LNCAP (cell line): ENCODE measurements around the gene HMGCS2.

ENCODE experiments used
- TF ChIP-seq, protein P1 (sequence below): fragments of 450-650 bp; IDR thresholded peaks from 2 replicates; pipeline ENCODE4 v1.5.1; 2017; ENCODE audit warnings: mild to moderate bottlenecking

Gene HMGCS2

DNA sequence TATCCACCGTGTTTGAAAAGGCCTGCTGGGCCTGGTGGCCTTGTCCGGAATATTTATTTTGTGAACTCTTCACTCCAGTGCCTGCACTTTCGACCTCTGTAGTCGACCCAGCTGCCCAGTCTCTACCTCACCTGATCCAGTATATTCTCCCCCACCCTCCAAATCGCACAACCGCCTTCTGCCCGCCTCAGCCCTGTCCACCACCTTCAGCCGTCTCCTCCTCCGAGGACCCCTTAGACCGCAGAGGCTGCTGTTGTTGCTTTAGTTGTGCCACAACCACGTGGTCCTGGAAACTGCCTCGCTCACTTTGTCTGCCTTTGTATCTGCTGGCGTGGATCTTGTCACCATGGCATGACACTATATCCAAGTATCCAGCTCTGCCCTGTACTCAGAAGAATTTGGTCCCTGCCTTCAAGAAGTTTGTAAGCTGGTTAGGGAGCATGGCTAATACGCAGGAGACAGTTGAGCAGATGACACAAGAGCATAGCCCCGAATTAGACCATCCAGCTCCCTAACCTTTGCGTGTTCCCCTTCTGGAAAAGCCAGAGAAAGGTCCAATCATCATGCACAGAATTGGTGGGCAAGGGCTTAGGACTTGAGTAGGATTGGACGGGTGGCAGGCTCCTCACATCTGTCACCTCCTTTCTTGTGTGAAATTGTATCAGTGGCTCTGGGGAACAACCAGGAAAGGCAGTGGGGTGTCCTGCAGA, 55.5 kb downstream of the HMGCS2 start:
- TF ChIP-seq, protein P1, sequence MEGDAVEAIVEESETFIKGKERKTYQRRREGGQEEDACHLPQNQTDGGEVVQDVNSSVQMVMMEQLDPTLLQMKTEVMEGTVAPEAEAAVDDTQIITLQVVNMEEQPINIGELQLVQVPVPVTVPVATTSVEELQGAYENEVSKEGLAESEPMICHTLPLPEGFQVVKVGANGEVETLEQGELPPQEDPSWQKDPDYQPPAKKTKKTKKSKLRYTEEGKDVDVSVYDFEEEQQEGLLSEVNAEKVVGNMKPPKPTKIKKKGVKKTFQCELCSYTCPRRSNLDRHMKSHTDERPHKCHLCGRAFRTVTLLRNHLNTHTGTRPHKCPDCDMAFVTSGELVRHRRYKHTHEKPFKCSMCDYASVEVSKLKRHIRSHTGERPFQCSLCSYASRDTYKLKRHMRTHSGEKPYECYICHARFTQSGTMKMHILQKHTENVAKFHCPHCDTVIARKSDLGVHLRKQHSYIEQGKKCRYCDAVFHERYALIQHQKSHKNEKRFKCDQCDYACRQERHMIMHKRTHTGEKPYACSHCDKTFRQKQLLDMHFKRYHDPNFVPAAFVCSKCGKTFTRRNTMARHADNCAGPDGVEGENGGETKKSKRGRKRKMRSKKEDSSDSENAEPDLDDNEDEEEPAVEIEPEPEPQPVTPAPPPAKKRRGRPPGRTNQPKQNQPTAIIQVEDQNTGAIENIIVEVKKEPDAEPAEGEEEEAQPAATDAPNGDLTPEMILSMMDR: no peak

DNA sequence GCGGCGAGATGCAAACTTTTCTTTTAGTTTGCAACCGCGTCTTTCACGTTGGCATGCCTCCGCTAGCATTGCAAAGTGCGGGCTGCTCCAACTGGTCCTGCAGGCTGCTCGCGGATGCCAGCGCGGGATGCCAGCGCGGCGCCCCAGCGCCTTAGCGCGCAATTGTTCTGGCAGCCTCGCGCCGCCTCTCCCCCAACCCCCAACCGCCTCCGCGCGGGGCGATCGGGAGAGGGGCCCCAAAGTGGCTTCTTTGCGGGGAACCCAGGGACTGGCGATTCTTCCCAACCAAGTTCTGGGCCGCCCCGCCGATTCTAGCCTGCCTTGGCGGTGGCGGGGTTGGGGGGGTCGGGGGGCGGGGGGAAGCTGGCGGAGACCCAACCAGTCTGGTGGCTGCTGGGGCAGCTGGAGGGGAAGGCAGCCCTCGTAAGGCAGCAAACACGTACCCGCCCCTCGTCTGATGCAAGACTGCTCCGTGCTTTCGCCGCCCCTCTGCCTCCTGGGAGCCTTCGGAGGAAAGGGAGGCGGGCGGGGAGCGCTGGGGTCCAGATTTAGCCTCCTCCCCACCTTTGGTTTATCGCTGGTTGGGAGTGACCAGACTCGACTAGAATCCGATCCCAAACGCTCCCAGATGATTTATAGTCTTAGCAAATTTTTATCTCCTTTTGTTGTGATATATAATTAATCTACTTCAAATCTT, 56.2 kb downstream of the HMGCS2 start:
- TF ChIP-seq, protein P1: no peak

DNA sequence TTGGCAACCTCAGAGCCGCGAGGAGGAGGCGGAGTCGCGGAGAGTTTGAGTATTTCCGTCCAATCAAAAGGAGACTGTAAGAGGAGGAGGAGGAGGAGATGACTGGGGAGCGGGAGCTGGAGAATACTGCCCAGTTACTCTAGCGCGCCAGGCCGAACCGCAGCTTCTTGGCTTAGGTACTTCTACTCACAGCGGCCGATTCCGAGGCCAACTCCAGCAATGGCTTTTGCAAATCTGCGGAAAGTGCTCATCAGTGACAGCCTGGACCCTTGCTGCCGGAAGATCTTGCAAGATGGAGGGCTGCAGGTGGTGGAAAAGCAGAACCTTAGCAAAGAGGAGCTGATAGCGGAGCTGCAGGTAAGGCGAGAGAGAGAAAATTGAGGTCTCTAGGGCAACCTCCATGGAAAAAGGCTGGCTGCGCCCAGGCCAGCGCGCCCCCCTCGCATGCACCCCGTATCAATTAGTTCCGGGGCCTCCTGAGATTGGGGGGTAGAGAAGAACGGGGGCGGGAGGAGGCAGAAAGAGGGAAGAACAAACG, 56.8 kb downstream of the HMGCS2 start, which contains the start of gene PHGDH:
TSS of gene PHGDH (plus strand) at position 131 of the 538 bp plus-strand sequence. CDS start at position 220, 89 bp downstream.
- TF ChIP-seq, protein P1: no peak

DNA sequence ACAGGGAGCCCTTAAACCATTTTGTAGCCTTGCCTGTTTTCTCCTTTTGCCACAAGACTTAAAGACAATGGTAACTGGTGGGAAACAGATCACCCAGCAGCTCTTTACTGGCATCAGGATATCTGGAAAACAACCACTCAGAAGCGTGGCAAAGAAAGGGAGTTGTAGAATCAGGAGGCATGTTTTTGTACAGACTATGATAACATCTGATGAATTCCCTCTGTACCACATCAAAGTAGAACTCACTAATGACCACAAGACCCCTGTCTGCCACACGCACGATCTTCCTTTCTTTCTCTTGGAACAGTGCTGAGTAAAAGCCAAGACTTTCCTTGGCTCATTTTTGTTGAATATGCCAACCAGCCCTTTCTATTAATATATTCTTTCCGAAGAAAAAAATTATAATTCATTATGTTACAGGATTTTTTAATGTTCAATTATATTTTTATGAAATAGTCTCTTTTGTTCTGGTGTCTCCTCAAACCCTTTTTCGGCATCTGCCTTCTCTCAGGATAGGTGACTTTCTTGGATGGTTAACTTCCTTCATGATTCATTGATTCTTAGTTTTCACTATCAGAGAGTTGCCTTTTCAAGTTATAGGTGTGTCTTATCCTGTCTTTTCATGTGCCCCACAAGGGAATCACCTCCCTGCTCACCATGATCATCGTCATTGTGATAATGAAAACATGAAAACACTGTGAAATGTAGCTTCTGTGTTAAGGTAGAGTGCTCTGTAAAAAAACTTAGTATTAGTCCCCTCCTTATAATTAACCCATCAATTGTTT, 64.8 kb downstream of the HMGCS2 start:
- TF ChIP-seq, protein P1: no peak

DNA sequence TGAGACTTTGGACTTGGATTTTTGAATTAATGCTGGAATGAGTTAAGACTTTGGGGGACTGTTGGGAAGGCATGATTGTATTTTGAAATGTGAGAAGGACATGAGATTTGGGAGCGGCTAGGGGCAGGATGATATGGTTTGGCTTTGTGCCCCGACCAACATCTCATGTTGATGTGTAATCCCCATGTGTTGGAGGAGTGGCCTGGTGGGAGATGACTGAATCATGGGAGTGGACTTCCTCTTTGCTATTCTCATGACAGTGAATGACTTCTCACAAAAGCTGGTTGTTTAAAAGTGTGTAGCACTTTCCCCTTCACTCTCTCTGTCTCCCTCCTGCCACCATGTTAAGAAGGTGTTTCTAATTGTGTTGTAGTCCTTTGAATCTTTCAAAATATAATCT, 66.3 kb downstream of the HMGCS2 start:
- TF ChIP-seq, protein P1: no peak

DNA sequence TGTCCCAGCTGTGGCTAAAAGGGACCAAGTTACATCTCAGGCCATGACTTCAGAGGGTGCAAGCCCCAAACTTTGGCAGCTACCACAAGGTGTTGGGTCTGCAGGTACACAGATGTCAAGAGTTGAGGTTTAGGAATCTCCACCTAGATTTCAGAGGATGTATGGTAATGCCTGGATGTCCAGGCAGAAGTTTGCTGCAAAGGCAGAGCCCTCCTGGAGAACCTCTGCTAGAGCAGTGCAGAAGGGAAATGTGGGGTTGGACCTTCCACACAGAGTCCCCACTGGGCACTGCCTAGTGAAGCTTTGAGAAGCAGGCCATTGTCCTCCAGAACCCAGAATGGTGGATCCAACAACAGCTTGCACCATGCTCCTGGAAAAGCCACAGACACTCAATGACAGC, 67.0 kb downstream of the HMGCS2 start:
- TF ChIP-seq, protein P1: no peak

DNA sequence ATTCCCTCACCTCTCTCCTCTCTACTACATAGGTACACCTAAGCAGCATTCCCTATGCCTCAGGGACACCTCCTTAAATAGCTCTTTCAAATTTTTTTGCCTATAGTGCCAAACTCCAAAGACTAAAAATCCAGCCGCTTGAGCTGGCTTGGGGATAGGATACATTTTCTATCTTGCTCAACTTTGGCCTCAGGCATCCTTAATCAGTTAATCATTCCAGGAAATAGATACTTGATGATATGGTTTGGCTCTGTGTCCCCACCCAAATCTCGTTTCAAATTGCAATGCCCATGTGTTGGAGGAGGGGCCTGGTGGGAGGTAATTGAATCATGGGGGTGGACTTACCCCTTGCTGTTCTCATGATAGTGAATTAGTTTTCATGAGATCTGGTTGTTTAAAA, 68.4 kb downstream of the HMGCS2 start:
- TF ChIP-seq, protein P1: no peak
